Panc1 (cell line): ENCODE results near the gene ADAP2.

ENCODE experiments used
- CTCF ChIP-seq: fragments of 450-650 bp; IDR thresholded peaks from 2 replicates; pipeline ENCODE4 v1.5.1; 2017; ENCODE audit warnings: mild to moderate bottlenecking
- POLR2AphosphoS5 ChIP-seq: IDR thresholded peaks from 2 replicates; pipeline ENCODE4 v1.6.1; 2012; ENCODE audit warnings: mild to moderate bottlenecking, low read depth, low read length, moderate library complexity

DNA sequence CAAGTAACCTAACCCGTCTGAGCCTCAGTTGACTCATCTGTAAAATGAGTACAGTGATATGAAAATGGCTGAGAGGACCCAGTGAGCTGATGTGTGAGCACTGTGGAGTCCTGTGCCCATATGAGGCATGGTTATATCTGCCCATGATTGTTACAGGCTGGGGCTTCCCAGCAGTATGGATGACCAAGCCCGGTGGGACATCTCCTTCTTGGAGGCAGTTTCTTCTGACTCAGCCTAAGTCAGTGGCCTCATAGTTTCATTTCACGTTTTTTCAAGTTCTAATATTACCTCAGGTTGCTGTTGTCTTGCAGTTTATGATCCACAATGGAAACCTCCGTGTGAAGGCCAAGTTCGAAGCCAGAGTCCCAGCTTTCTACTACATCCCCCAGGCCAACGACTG, 4.8 kb downstream of the ADAP2 start:
- no peak for TF ChIP-seq CTCF
- no peak for TF ChIP-seq POLR2AphosphoS5
